ENCODE data around the gene SNX15. TPM values are rescaled to one million over a fixed set of nuclear protein-coding genes. Genes with fewer than 3 reads are reported as not detected.

Gene SNX15
- total RNA-seq, 2 donors from 2014 or later: 23.4 to 25.2 TPM

DNA sequence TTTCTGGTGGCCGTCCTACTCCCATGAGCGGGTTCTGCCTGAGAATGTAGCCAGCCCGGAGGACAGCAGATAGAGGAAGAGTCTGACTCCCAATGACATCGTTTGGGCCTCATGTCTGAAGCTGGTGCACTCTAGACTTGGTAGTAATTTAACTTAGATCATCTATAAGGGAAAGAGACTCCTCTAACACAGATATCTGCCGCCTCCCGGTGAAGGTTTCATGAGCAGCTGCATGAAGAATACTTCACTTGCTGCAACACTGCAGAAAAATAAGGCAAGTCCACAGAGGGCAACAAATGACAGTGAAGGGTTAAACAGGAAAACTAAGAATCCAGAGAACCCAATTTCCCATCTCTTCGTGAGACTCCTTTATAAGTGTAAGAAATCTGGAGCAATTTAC is 19.2 kb upstream of the SNX15 start:
- Histone ChIP-seq H3K9me3 (no peaks in the 10 kb centered on the region), H3K4me3 (no peak overlapping the region), H3K27me3 (replicated peaks; ENCODE audit: insufficient read depth) (no peaks in the 10 kb centered on the region), H3K4me1 (replicated peaks) (no peaks in the 10 kb centered on the region), H3K36me3 (no peaks in the 10 kb centered on the region), H3K27ac (no peak overlapping the region)
- WGBS: 68% methylated on average over 7 of the region's 7 CpGs
- intact Hi-C loops (cut with DNase I): no loop called here
- no peak for DNase-seq (ENCODE audit: low spot score)
- TF ChIP-seq POLR2AphosphoS5 (IDR thresholded peaks at IDR 0.05): no peak
- TF ChIP-seq POLR2A (IDR thresholded peaks at IDR 0.05): no peak
- TF ChIP-seq, protein P1, sequence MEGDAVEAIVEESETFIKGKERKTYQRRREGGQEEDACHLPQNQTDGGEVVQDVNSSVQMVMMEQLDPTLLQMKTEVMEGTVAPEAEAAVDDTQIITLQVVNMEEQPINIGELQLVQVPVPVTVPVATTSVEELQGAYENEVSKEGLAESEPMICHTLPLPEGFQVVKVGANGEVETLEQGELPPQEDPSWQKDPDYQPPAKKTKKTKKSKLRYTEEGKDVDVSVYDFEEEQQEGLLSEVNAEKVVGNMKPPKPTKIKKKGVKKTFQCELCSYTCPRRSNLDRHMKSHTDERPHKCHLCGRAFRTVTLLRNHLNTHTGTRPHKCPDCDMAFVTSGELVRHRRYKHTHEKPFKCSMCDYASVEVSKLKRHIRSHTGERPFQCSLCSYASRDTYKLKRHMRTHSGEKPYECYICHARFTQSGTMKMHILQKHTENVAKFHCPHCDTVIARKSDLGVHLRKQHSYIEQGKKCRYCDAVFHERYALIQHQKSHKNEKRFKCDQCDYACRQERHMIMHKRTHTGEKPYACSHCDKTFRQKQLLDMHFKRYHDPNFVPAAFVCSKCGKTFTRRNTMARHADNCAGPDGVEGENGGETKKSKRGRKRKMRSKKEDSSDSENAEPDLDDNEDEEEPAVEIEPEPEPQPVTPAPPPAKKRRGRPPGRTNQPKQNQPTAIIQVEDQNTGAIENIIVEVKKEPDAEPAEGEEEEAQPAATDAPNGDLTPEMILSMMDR (IDR thresholded peaks at IDR 0.05): no peak

DNA sequence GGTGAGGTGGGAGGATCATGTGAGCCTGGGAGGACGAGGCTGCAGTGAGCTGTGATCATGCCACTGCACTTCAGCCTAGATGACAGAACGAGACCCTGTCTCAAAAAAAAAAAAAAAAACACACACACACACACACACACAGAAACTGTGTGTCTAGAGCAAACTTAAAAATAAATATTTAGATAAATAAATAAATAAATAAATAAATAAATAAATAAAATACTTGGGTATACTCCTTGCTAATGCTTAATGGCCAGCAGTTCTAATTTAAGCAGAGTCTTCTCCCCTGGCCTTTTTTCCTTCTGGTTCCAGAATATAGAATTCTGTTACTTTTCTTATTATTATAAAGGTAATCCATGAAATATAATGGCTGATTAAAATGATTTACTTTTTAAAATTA is 18.4 kb upstream of the SNX15 start:
- intact Hi-C loops (cut with DNase I): no loop called here

DNA sequence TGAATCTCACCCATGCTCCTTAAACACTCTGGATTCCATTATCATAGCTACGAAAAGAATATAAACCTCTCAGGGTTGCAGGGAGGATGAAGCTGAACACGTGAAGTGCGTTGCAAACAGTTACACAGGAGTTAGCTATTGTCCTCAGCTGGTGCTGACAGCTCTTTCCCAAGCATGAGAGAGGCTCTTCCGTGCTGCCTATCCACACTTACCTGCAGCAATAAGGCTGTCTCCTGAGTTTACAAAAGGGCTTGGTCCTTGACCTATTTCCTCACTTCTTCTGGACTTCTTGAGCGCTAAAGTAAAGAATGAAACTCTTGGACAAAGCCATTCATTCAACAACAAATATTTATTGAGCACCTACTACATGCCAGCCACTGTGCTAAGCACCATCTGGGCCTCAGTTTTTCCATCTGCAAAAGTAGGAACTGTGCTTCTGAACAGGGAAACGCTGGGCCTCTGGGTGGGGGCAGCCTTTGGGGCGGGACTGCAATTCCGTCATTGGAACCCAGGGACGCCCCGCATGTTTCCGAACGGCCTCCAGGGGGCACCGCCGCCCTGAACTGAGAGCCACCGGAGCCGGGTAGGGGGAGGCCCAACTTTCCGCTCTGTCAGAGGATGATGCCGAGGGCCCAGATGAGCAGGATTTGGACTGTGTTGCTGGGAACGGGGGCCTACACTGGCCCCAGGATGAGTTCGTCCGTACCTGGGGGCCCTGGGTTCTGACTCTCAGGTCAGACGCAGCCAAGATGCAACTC is 13.9 kb upstream of the SNX15 start:
- H3K4me1 ChIP-seq (replicated peaks): no peaks in the 10 kb centered on the region
- intact Hi-C loops (cut with DNase I): loop anchor here (1.0 kb wide), 1 partner anchor 105 kb away; no protein-coding TSS in a partner anchor
- WGBS: 15% methylated on average over 22 of the region's 22 CpGs
- H3K4me3 ChIP-seq: peak overlapping the region; percentile 68 to 76
- peak overlapping the region; percentile 99 for H3K27ac ChIP-seq
- H3K9me3 ChIP-seq: no peaks in the 10 kb centered on the region
- TF ChIP-seq POLR2AphosphoS5 (IDR thresholded peaks at IDR 0.05): peak; percentile 52
- TF ChIP-seq POLR2A (IDR thresholded peaks at IDR 0.05): no peak
- TF ChIP-seq, protein P1 (IDR thresholded peaks at IDR 0.05): peak; percentile 33 to 90 (median 82)
- H3K36me3 ChIP-seq: no peaks in the 10 kb centered on the region
- no peaks in the 10 kb centered on the region for H3K27me3 ChIP-seq (replicated peaks; ENCODE audit: insufficient read depth)
- peak; percentile 84 for DNase-seq (ENCODE audit: low spot score)

More for the DNA sequence above, 18.4 kb upstream of the SNX15 start:
- Histone ChIP-seq H3K9me3 (no peaks in the 10 kb centered on the region), H3K27me3 (replicated peaks; ENCODE audit: insufficient read depth) (no peaks in the 10 kb centered on the region), H3K4me3 (no peak overlapping the region), H3K27ac (no peak overlapping the region), H3K4me1 (replicated peaks) (no peaks in the 10 kb centered on the region), H3K36me3 (no peaks in the 10 kb centered on the region)
- no peak for DNase-seq (ENCODE audit: low spot score)
- WGBS: 85% methylated on average over 2 of the region's 2 CpGs
- TF ChIP-seq POLR2A (IDR thresholded peaks at IDR 0.05) (no peak), POLR2AphosphoS5 (IDR thresholded peaks at IDR 0.05) (no peak)
- TF ChIP-seq, protein P1 (IDR thresholded peaks at IDR 0.05): no peak

DNA sequence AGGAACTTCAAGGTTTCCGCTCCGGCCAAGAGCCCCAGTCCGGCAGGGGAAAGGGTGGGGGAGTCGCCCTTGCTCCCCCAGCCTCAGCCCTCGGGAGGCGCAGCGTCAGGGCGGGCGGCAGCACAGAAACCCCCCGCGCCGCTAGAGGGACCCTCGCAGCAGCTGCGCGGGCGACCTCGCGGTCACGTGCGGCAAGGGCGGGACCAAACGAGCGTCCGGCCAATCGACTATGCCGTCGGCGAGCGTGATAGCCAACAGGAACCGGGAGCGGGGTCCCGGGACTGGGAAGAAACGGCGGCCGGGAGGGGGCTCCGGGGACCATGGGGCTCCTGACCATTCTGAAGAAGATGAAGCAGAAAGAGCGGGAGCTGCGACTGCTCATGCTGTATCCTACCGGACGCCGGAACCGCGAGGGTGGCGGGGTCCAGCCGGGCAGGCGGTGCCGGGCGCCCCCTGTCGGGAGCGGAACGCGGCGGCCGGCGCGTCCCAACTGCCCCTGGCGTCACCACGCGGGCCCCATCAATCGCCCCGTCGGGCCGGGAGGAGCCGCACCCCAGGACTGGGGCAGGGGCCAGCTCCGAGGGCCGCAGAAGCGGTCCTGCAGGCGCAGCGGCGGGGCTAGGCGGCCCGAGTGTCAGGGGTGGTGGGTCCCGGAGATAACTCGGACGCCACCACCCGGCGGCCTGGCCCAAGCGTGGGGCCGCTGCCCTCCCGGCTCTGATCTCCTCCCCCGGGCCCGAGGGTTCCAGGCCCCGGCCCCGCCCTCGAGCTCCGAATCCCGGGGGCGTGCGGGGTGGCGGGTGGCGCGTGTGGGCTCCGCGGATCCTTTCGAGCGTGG is 13.1 kb upstream of the SNX15 start, which contains the start of gene ARL2:
Gene ARL2, plus strand, starts transcription at position 273 of the 838 bp plus-strand sequence. Its CDS starts 48 bp downstream, at position 321.
- intact Hi-C loops (cut with DNase I): loop anchor here (1.0 to 2.0 kb wide), 2 partner anchors 97 to 104 kb away; partner anchors contain the start of gene ATG2A
- WGBS: under 1% methylated on average over 58 of the region's 96 CpGs
- no peaks in the 10 kb centered on the region for H3K36me3 ChIP-seq

More for the DNA sequence above, 13.1 kb upstream of the SNX15 start, which contains the start of gene ARL2:
- no peaks in the 10 kb centered on the region for H3K4me1 ChIP-seq (replicated peaks)
- peak within 1 kb of the TSS; percentile 99 for H3K27ac ChIP-seq
- H3K4me3 ChIP-seq: peak within 1 kb of the TSS; percentile 68 to 76
- H3K9me3 ChIP-seq: no peaks in the 10 kb centered on the region
- no peaks in the 10 kb centered on the region for H3K27me3 ChIP-seq (replicated peaks; ENCODE audit: insufficient read depth)
- peak; percentile 88 for DNase-seq (ENCODE audit: low spot score)
- TF ChIP-seq POLR2A (IDR thresholded peaks at IDR 0.05) (no peak), POLR2AphosphoS5 (IDR thresholded peaks at IDR 0.05) (peak; percentile 58)
- TF ChIP-seq, protein P1 (IDR thresholded peaks at IDR 0.05): peak; percentile 82 to 97 (median 91)

Data from prostate gland (tissue), 2 donors.